ENCODE results near the gene LMAN2L.
"Not testable (repeated sequence)": the region's sequence is repeated elsewhere in the genome, so short reads cannot be mapped to it uniquely, and the experiment has no call there.

LMAN2L gene

GRCh38 chr2:96687266-96687665 is 52.6 kb downstream of the LMAN2L start:
- no peak for DNase-seq

GRCh38 chr2:96685577-96686459 is 54.0 kb downstream of the LMAN2L start:
- DNase-seq, result no peak

GRCh38 chr2:96684883-96685576 is 54.8 kb downstream of the LMAN2L start:
- no peak for DNase-seq

GRCh38 chr2:96683972-96684820 is 55.7 kb downstream of the LMAN2L start:
- no peak for DNase-seq

- DNase-seq, result no peak
Observed at GRCh38 chr2:96683307-96683706, 56.6 kb downstream of the LMAN2L start.

GRCh38 chr2:96681540-96681939 is 58.3 kb downstream of the LMAN2L start:
- DNase-seq, result no peak

- no peak for DNase-seq
Observed at GRCh38 chr2:96680561-96681141, 59.2 kb downstream of the LMAN2L start.

GRCh38 chr2:96679848-96680247 is 60.0 kb downstream of the LMAN2L start:
- DNase-seq, result no peak

- DNase-seq, result no peak
Observed at GRCh38 chr2:96669539-96670215, 70.2 kb downstream of the LMAN2L start.

GRCh38 chr2:96668771-96669170 is 71.1 kb downstream of the LMAN2L start:
- no peak for DNase-seq

GRCh38 chr2:96665717-96666116 is 74.1 kb downstream of the LMAN2L start:
- not testable (repeated sequence) for DNase-seq

GRCh38 chr2:96665083-96665569 is 74.7 kb downstream of the LMAN2L start:
- DNase-seq, result no peak

GRCh38 chr2:96664366-96664925 is 75.4 kb downstream of the LMAN2L start:
- DNase-seq, result no peak

- no peak for DNase-seq
Observed at GRCh38 chr2:96663829-96664228, 76.0 kb downstream of the LMAN2L start.

- no peak for DNase-seq
Observed at GRCh38 chr2:96663177-96663576, 76.7 kb downstream of the LMAN2L start.

- DNase-seq, result no peak
Observed at GRCh38 chr2:96662360-96662759, 77.5 kb downstream of the LMAN2L start.

GRCh38 chr2:96661324-96661723 is 78.5 kb downstream of the LMAN2L start:
- no peak for DNase-seq

- DNase-seq, result no peak
Observed at GRCh38 chr2:96656540-96656939, 83.3 kb downstream of the LMAN2L start.
